Fibroblast of lung (primary cell): ENCODE results near the gene CTNND2. TPM values are rescaled to one million over a fixed set of nuclear protein-coding genes. Genes with fewer than 3 reads are reported as not detected.

Experiments used
- DNase-seq, 2 donors: peaks; one replicate each; pipeline versions ENCODE4 v3.0.0 to v3.0.0-alpha.2; 2010; ENCODE audit warnings: low read depth in 2 of 2
- H2AFZ ChIP-seq: 2 replicates; pipeline ENCODE4 v1.5.1; 2012; ENCODE audit warnings: low read length, control low read depth, inconsistent platforms
- H3K27ac ChIP-seq: 2 replicates; pipeline ENCODE4 v1.5.1; 2011; ENCODE audit warnings: low read length, control low read depth; ENCODE audit not compliant: insufficient read depth
- H3K27me3 ChIP-seq: 2 replicates; pipeline ENCODE4 v1.5.1; 2011; ENCODE audit warnings: mild to moderate bottlenecking, low read length; ENCODE audit not compliant: control insufficient read depth, insufficient read depth
- H3K36me3 ChIP-seq: 2 replicates; pipeline ENCODE4 v1.5.1; 2011; ENCODE audit warnings: low read length; ENCODE audit not compliant: control insufficient read depth, insufficient read depth
- H3K4me1 ChIP-seq: 2 replicates; pipeline ENCODE4 v1.5.1; 2011; ENCODE audit warnings: low read length; ENCODE audit not compliant: control insufficient read depth, insufficient read depth; ENCODE audit errors: extremely low read depth
- H3K4me2 ChIP-seq: 2 replicates; pipeline ENCODE4 v1.5.1; 2011; ENCODE audit warnings: low read length, control low read depth; ENCODE audit not compliant: insufficient read depth; ENCODE audit errors: extremely low read depth
- H3K4me3 ChIP-seq, 4 experiments: fragments of 200-600 bp in 1 of 4; sonication (generic) in 1 of 4; replicated peaks in 1 of 4; 2 replicates each; pipeline ENCODE4 v1.5.1; 2011 to 2016; ENCODE audit warnings: low read length in 4 of 4, low read depth in 3 of 4, mild to moderate bottlenecking in 3 of 4, control low read depth in 2 of 4, inconsistent platforms in 1 of 4, mixed read lengths in 1 of 4; ENCODE audit not compliant: insufficient read depth in 1 of 4; ENCODE audit errors: control extremely low read depth in 1 of 4
- H3K79me2 ChIP-seq: 2 replicates; pipeline ENCODE4 v1.5.1; 2012; ENCODE audit warnings: mild to moderate bottlenecking, low read length, inconsistent platforms; ENCODE audit not compliant: control insufficient read depth, insufficient read depth
- H3K9ac ChIP-seq: 2 replicates; pipeline ENCODE4 v1.5.1; 2011; ENCODE audit warnings: mild to moderate bottlenecking, low read length, control low read depth; ENCODE audit not compliant: insufficient read depth
- H3K9me3 ChIP-seq: 2 replicates; pipeline ENCODE4 v1.5.1; 2012; ENCODE audit warnings: low read depth, low read length; ENCODE audit not compliant: control insufficient read depth, insufficient read depth
- H4K20me1 ChIP-seq: 2 replicates; pipeline ENCODE4 v1.5.1; 2011; ENCODE audit warnings: low read length; ENCODE audit not compliant: control insufficient read depth, insufficient read depth; ENCODE audit errors: extremely low read depth
- CTCF ChIP-seq, 2 donors: IDR thresholded peaks in 1 of 2; conservative IDR thresholded peaks in 1 of 2; 1 replicate in 1 of 2; 2 replicates in 1 of 2; pipeline ENCODE4 v1.5.1; 2011 to 2012; ENCODE audit warnings: low read length in 2 of 2, control low read depth in 1 of 2, inconsistent platforms in 1 of 2, low read depth in 1 of 2, mild to moderate bottlenecking in 1 of 2
- EZH2 ChIP-seq: IDR thresholded peaks from 2 replicates; pipeline ENCODE4 v1.5.1; 2012; ENCODE audit warnings: low read length, control low read depth, mild to moderate bottlenecking; ENCODE audit errors: missing control alignments
- polyA plus RNA-seq, 2 donors: library from polyadenylated mRNA; depleted of rRNA in 1 of 2; stranded (reverse) in 1 of 2; unstranded in 1 of 2; fragments of >200 nt; gene quantifications; 2 replicates each; pipeline ENCODE4 v1.2.1, GENCODE V29; 2011 to 2012; ENCODE audit warnings: missing spikeins in 1 of 2
- total RNA-seq: library from RNA; depleted of rRNA; stranded (reverse); fragments of >200 nt; gene quantifications from 2 replicates; pipeline ENCODE4 v1.2.1, GENCODE V29; 2014

Gene CTNND2
- total and polyA plus RNA-seq, 2 donors (not counting 1 experiment from before 2014, with no cell fraction given): not detected

GRCh38 chr5:11258001-11258400 lies 646.2 kb downstream of the CTNND2 start:
- Histone ChIP-seq H3K9ac (no peak overlapping the region), H3K4me2 (no peak overlapping the region), H4K20me1 (no peaks in the 10 kb centered on the region), H3K79me2 (no peaks in the 10 kb centered on the region), H3K4me1 (no peaks in the 10 kb centered on the region), H3K9me3 (no peaks in the 10 kb centered on the region), H3K27me3 (no peaks in the 10 kb centered on the region), H3K27ac (no peak overlapping the region), H3K4me3 (no peak overlapping the region), H3K36me3 (no peaks in the 10 kb centered on the region), H2AFZ (no peak overlapping the region)
- DNase-seq: no peak
- TF ChIP-seq CTCF (conservative IDR thresholded peaks at IDR 0.05 in 1 of 2, IDR thresholded peaks at IDR 0.05 in 1 of 2; ENCODE audit: low read depth in 1 of 2, low read length in 2 of 2) (no peak), EZH2 (no peak)

GRCh38 chr5:11252523-11252922 lies 651.7 kb downstream of the CTNND2 start:
- no peak overlapping the region for H3K27ac ChIP-seq
- no peaks in the 10 kb centered on the region for H3K36me3 ChIP-seq

GRCh38 chr5:11252075-11252474 lies 652.2 kb downstream of the CTNND2 start:
- Histone ChIP-seq H2AFZ (no peak overlapping the region), H3K4me3 (no peak overlapping the region), H3K4me2 (no peak overlapping the region), H3K9ac (no peak overlapping the region), H3K9me3 (no peaks in the 10 kb centered on the region), H3K27ac (no peak overlapping the region), H3K4me1 (no peaks in the 10 kb centered on the region), H3K36me3 (no peaks in the 10 kb centered on the region), H3K27me3 (no peaks in the 10 kb centered on the region), H3K79me2 (no peaks in the 10 kb centered on the region), H4K20me1 (no peaks in the 10 kb centered on the region)
- TF ChIP-seq EZH2 (no peak), CTCF (conservative IDR thresholded peaks at IDR 0.05 in 1 of 2, IDR thresholded peaks at IDR 0.05 in 1 of 2; ENCODE audit: low read depth in 1 of 2, low read length in 2 of 2) (no peak)
- DNase-seq: no peak

More at GRCh38 chr5:11252523-11252922, 651.7 kb downstream of the CTNND2 start:
- Histone ChIP-seq H4K20me1 (no peaks in the 10 kb centered on the region), H2AFZ (no peak overlapping the region), H3K4me1 (no peaks in the 10 kb centered on the region), H3K27me3 (no peaks in the 10 kb centered on the region), H3K79me2 (no peaks in the 10 kb centered on the region), H3K9me3 (no peaks in the 10 kb centered on the region), H3K4me2 (no peak overlapping the region), H3K9ac (no peak overlapping the region), H3K4me3 (no peak overlapping the region)
- no peak for TF ChIP-seq EZH2
- TF ChIP-seq CTCF (conservative IDR thresholded peaks at IDR 0.05 in 1 of 2, IDR thresholded peaks at IDR 0.05 in 1 of 2; ENCODE audit: low read depth in 1 of 2, low read length in 2 of 2): no peak
- no peak for DNase-seq
